BLaER1 treated with 17β-estradiol and CSF1 and Interleukin-3, amounts not matched to agents 10 nM and 100 nM (cell line): Measurements from ENCODE around the gene ACTL7B.
"Not testable (repeated sequence)": the region's sequence is repeated elsewhere in the genome, so short reads cannot be mapped to it uniquely, and the experiment has no call there.

Experiments
- H3K27ac ChIP-seq, 11 experiments: shearing (Covaris generic); formaldehyde crosslinking; 2 replicates each; pipeline ENCODE4 v1.8.1; 2022
- H3K27me3 ChIP-seq, 11 experiments: shearing (Covaris generic); formaldehyde crosslinking; 2 replicates each; pipeline ENCODE4 v1.8.1; 2022
- H3K36me3 ChIP-seq, 11 experiments: shearing (Covaris generic); formaldehyde crosslinking; 2 replicates each; pipeline ENCODE4 v1.8.1; 2022
- H3K4me1 ChIP-seq, 10 experiments: shearing (Covaris generic); formaldehyde crosslinking; 2 replicates each; pipeline ENCODE4 v1.8.1; 2022
- H3K4me2 ChIP-seq, 11 experiments: shearing (Covaris generic); formaldehyde crosslinking; 2 replicates each; pipeline ENCODE4 v1.8.1; 2022
- H3K4me3 ChIP-seq, 10 experiments: shearing (Covaris generic); formaldehyde crosslinking; 2 replicates each; pipeline ENCODE4 v1.8.1; 2022
- H3K9ac ChIP-seq, 11 experiments: shearing (Covaris generic); formaldehyde crosslinking; 2 replicates each; pipeline ENCODE4 v1.8.1; 2022
- H3K9me3 ChIP-seq, 11 experiments: shearing (Covaris generic); formaldehyde crosslinking; replicated peaks in 1 of 11; 2 replicates each; pipeline ENCODE4 v1.8.1; 2022
- H4K20me1 ChIP-seq, 11 experiments: shearing (Covaris generic); formaldehyde crosslinking; 2 replicates each; pipeline ENCODE4 v1.8.1; 2022
- Cebpa-rat ChIP-seq, 11 experiments: shearing (Covaris generic); IDR thresholded peaks; 2 replicates each; pipeline ENCODE4 v1.8.1; 2022

ACTL7B gene

GRCh38 chr9:108850293-108850897 lies 5.4 kb downstream of the ACTL7B start:
- no peaks in the 10 kb centered on the region for H4K20me1 ChIP-seq
- H3K9me3 ChIP-seq: peaks cover 0 to 17% (median 0%) of the 10 kb centered on the region in 11 experiments; a peak in 6 of 22 replicates
- no peak overlapping the region for H3K27ac ChIP-seq
- no peak for TF ChIP-seq Cebpa-rat (IDR thresholded peaks at IDR 0.05)
- no peaks in the 10 kb centered on the region for H3K27me3 ChIP-seq
- no peak overlapping the region for H3K9ac ChIP-seq
- peaks cover 13 to 32% (median 22%) of the 10 kb centered on the region in 10 experiments for H3K4me1 ChIP-seq
- no peak overlapping the region for H3K4me2 ChIP-seq
- no peak overlapping the region for H3K4me3 ChIP-seq
- no peaks in the 10 kb centered on the region; a peak in 1 of 22 replicates for H3K36me3 ChIP-seq

- H3K4me1 ChIP-seq: peaks cover 13 to 51% (median 32%) of the 10 kb centered on the region in 10 experiments
- not testable (repeated sequence) for H3K36me3 ChIP-seq, H3K27ac ChIP-seq, H3K27me3 ChIP-seq, H3K4me3 ChIP-seq, H4K20me1 ChIP-seq, H3K9ac ChIP-seq
- peak overlapping the region in 7 of 11 experiments; percentile 12 to 59 (median 39); a peak in 11 of 22 replicates for H3K4me2 ChIP-seq
- H3K9me3 ChIP-seq: peaks cover 0 to 17% (median 0%) of the 10 kb centered on the region in 11 experiments; a peak in 5 of 22 replicates
Observed at GRCh38 chr9:108848296-108848695, 7.5 kb downstream of the ACTL7B start.

GRCh38 chr9:108845947-108846346 lies 9.8 kb downstream of the ACTL7B start:
- Histone ChIP-seq H3K36me3 (no peaks in the 10 kb centered on the region; a peak in 1 of 22 replicates), H3K9ac (peak overlapping the region in 1 of 11 experiments; percentile 18; a peak in 1 of 22 replicates), H3K27ac (peak overlapping the region in 7 of 11 experiments; percentile 4 to 73 (median 62); a peak in 13 of 22 replicates), H3K27me3 (no peaks in the 10 kb centered on the region), H4K20me1 (no peaks in the 10 kb centered on the region), H3K4me3 (no peak overlapping the region), H3K9me3 (peaks cover 0 to 18% (median 0%) of the 10 kb centered on the region in 11 experiments; a peak in 5 of 22 replicates), H3K4me1 (peaks cover 28 to 69% (median 49%) of the 10 kb centered on the region in 10 experiments), H3K4me2 (peak overlapping the region; percentile 23 to 80 (median 62); a peak in 20 of 22 replicates)
- TF ChIP-seq Cebpa-rat (IDR thresholded peaks at IDR 0.05): 0 out of 22 replicates have a peak, but pooled peaks of 2 of the 11 experiments have one; percentile 23 to 37

GRCh38 chr9:108845507-108845906 lies 10.3 kb downstream of the ACTL7B start:
- peak overlapping the region in 7 of 11 experiments; percentile 4 to 73 (median 62); a peak in 12 of 22 replicates for H3K27ac ChIP-seq
- H3K4me1 ChIP-seq: peaks cover 28 to 69% (median 49%) of the 10 kb centered on the region in 10 experiments
- H3K4me2 ChIP-seq: peak overlapping the region; percentile 23 to 80 (median 62); a peak in 21 of 22 replicates
- no peaks in the 10 kb centered on the region for H4K20me1 ChIP-seq
- no peaks in the 10 kb centered on the region; a peak in 1 of 22 replicates for H3K36me3 ChIP-seq
- peaks cover 0 to 18% (median 0%) of the 10 kb centered on the region in 11 experiments; a peak in 5 of 22 replicates for H3K9me3 ChIP-seq
- no peak overlapping the region; a peak in 1 of 22 replicates for H3K9ac ChIP-seq
- no peak for TF ChIP-seq Cebpa-rat (IDR thresholded peaks at IDR 0.05)
- no peaks in the 10 kb centered on the region for H3K27me3 ChIP-seq
- H3K4me3 ChIP-seq: 0 out of 20 replicates have a peak overlapping the region, but pooled peaks of 1 of the 10 experiments have one; percentile 15

DNA sequence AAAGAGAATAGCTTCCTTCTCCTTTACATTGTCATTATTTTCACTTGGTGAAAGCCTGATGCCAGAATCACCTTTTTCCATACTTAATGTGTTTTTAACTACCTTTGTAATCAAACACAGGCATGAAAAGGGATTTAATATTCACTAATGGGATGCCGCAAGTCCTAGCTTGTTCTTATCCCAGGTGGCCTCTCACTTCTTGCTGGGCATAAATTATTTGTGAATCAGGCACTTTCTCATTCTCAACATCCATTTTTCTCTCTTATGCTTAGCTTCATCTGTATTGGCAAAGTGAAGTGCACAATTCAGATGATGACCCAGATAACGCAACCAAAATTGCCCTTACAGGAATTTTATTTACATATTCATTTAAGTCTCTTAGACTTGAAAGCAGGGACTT lies 10.9 kb downstream of the ACTL7B start:
- no peak overlapping the region for H3K4me3 ChIP-seq
- H3K27ac ChIP-seq: peak overlapping the region in 5 of 11 experiments; percentile 53 to 73 (median 64); a peak in 6 of 22 replicates
- no peaks in the 10 kb centered on the region for H3K27me3 ChIP-seq
- peaks cover 0 to 18% (median 0%) of the 10 kb centered on the region in 11 experiments; a peak in 5 of 22 replicates for H3K9me3 ChIP-seq
- no peaks in the 10 kb centered on the region for H4K20me1 ChIP-seq
- TF ChIP-seq Cebpa-rat (IDR thresholded peaks at IDR 0.05): no peak
- H3K4me1 ChIP-seq: peaks cover 28 to 69% (median 49%) of the 10 kb centered on the region in 10 experiments
- H3K36me3 ChIP-seq: no peaks in the 10 kb centered on the region; a peak in 1 of 22 replicates
- no peak overlapping the region for H3K9ac ChIP-seq
- peak overlapping the region in 8 of 11 experiments; percentile 51 to 80 (median 66); a peak in 11 of 22 replicates for H3K4me2 ChIP-seq

GRCh38 chr9:108844391-108844790 lies 11.4 kb downstream of the ACTL7B start:
- H4K20me1 ChIP-seq: no peaks in the 10 kb centered on the region
- H3K27me3 ChIP-seq: no peaks in the 10 kb centered on the region
- no peak overlapping the region for H3K9ac ChIP-seq
- H3K4me3 ChIP-seq: no peak overlapping the region
- no peaks in the 10 kb centered on the region; a peak in 1 of 22 replicates for H3K36me3 ChIP-seq
- TF ChIP-seq Cebpa-rat (IDR thresholded peaks at IDR 0.05): no peak
- peaks cover 0 to 22% (median 4%) of the 10 kb centered on the region in 11 experiments; a peak in 6 of 22 replicates for H3K9me3 ChIP-seq
- peak overlapping the region in 2 of 11 experiments; percentile 18 to 53; a peak in 2 of 22 replicates for H3K27ac ChIP-seq
- H3K4me1 ChIP-seq: peaks cover 28 to 68% (median 49%) of the 10 kb centered on the region in 10 experiments
- H3K4me2 ChIP-seq: peak overlapping the region in 2 of 11 experiments; percentile 83 to 85; a peak in 5 of 22 replicates

GRCh38 chr9:108842610-108843295 lies 13.0 kb downstream of the ACTL7B start:
- Histone ChIP-seq H3K4me1 (peaks cover 28 to 58% (median 44%) of the 10 kb centered on the region in 10 experiments), H3K4me3 (0 out of 20 replicates have a peak overlapping the region, but pooled peaks of 1 of the 10 experiments have one; percentile 3), H4K20me1 (no peaks in the 10 kb centered on the region), H3K9me3 (peaks cover 0 to 15% (median 4%) of the 10 kb centered on the region in 11 experiments; a peak in 6 of 22 replicates), H3K27me3 (no peaks in the 10 kb centered on the region), H3K4me2 (peak overlapping the region; percentile 44 to 85 (median 63)), H3K36me3 (no peaks in the 10 kb centered on the region; a peak in 1 of 22 replicates), H3K27ac (peak overlapping the region in 8 of 11 experiments; percentile 0 to 72 (median 48); a peak in 15 of 22 replicates), H3K9ac (peak overlapping the region in 5 of 11 experiments; percentile 5 to 41 (median 18); a peak in 8 of 22 replicates)
- TF ChIP-seq Cebpa-rat (IDR thresholded peaks at IDR 0.05): no peak

DNA sequence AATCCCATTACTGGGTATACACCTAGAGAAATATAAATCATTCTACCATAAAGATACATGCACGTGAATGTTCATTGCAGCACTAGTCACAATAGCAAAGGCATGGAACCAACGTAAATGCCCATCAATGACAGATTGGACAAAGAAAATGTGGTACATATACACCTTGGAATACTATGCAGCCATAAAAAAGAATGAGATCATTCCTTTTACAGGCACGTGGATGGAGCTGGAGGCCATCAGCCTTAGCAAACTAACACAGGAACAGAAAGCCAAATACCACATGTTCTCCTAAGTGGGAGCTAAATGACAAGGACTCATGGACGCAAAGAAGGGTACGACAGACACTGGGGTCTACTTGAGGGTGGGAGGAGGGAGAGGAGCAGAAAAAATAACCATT lies 16.2 kb downstream of the ACTL7B start:
- not testable (repeated sequence) for H3K9ac ChIP-seq, H3K4me2 ChIP-seq, H3K27me3 ChIP-seq, H3K27ac ChIP-seq, H3K4me3 ChIP-seq, H4K20me1 ChIP-seq, H3K9me3 ChIP-seq, H3K36me3 ChIP-seq
- H3K4me1 ChIP-seq: peaks cover 43 to 64% (median 54%) of the 10 kb centered on the region in 10 experiments

DNA sequence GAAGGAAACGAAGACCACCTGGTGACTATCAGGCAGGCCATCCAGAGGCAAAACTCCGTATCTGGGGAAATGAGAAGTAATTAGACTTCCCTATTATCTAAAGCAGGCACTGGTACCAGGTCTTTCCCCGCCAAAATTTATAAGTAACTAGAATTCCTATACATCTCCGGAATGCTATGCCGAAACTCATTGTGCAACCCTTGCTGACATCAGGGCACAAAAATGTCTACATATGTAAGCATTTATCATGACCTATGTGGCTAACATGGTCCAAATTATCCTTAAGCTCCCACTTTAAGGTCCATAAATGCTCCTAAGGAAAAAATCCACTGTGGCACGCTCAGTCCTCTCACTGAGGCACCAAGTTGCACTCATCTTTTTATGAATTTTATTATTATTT lies 17.8 kb downstream of the ACTL7B start:
- no peaks in the 10 kb centered on the region for H4K20me1 ChIP-seq
- H3K4me2 ChIP-seq: peak overlapping the region in 8 of 11 experiments; percentile 23 to 87 (median 78); a peak in 8 of 22 replicates

More for the DNA sequence above, 17.8 kb downstream of the ACTL7B start:
- no peak overlapping the region for H3K4me3 ChIP-seq
- no peaks in the 10 kb centered on the region for H3K36me3 ChIP-seq
- no peak for TF ChIP-seq Cebpa-rat (IDR thresholded peaks at IDR 0.05)
- no peak overlapping the region for H3K27ac ChIP-seq
- no peaks in the 10 kb centered on the region for H3K27me3 ChIP-seq
- H3K4me1 ChIP-seq: peaks cover 46 to 65% (median 60%) of the 10 kb centered on the region in 10 experiments
- no peak overlapping the region for H3K9ac ChIP-seq
- peaks cover 0 to 7% (median 3%) of the 10 kb centered on the region in 11 experiments; a peak in 3 of 22 replicates for H3K9me3 ChIP-seq
